Activated CD4-positive, alpha-beta T cell treated with anti-CD3 and anti-CD28 coated beads, Interleukin-2, Interleukin-4, amounts not matched to agents 100 ng/mL and 50 ng/mL, durations not matched to agents 16 hours and 8 hours (primary cell): ENCODE data around the gene NOSTRIN.
"Not testable (repeated sequence)": the region's sequence is repeated elsewhere in the genome, so short reads cannot be mapped to it uniquely, and the experiment has no call there.

Experiments used
- DNase-seq: peaks from one replicate; pipeline ENCODE4 v3.0.0-alpha.2; 2020; ENCODE audit warnings: low spot score

NOSTRIN gene

GRCh38 chr2:168819050-168819715 lies 16.7 kb downstream of the NOSTRIN start:
- DNase-seq, result no peak

GRCh38 chr2:168819829-168820489 lies 17.5 kb downstream of the NOSTRIN start:
- no peak for DNase-seq

GRCh38 chr2:168821577-168821976 lies 19.1 kb downstream of the NOSTRIN start:
- DNase-seq, result no peak

- DNase-seq, result no peak
These were observed 19.6 kb downstream of the NOSTRIN start for GRCh38 chr2:168821992-168822391.

DNA sequence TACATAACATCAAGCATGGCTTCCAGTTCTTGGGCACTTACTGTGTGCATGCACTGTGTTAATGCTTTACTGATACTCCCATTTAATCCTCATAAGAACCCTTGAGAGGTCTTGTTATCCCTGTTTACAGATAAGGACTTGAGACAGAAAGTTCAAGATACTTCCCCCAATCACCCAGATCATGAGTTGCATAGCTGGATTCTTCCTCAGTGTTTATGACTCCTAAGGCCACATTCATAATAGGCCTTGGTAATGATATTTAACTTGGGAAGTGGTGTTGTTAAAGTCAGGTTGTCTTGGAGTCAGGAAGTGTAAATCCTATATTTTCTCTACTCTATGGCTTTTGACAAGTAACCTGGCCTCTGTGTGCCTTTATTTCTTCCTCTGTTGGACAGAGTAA lies 22.7 kb downstream of the NOSTRIN start:
- DNase-seq, result no peak

DNA sequence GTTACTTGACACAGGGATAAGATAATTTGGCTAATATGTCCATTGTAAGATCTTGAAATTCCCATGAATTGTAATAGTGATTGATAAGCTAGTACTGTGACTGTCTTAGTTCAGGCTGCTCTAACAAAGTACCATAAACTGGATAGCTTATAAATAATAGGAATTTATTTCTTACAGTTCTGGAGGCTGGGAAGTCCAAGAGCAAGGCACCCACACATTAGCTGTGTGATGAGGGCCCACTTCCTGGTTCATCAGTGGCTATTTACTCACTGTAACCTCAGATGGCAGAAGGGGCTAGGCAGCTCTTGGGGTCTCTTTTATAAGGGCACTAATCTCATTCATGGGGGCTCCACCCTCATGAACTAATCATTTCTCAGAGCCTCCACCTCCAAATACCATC lies 28.5 kb downstream of the NOSTRIN start:
- no peak for DNase-seq

DNA sequence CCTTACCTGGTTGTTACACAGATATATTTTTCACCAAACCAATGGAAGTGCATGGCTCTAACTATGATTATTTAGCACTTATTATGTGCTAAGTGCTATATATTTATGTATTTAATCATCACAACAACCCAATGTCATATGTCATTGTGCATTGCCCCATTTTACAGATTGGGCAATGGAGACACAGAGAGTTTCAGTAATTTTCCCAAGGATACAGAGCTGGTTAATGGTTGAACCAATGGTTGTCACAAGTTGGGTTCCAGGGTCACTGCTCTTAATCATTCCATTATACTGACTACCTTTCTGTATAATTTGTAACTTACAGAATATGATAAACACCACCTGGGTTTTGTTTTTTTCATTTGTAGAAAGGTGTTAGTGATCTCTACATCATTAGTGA lies 29.2 kb downstream of the NOSTRIN start:
- DNase-seq, result no peak

DNA sequence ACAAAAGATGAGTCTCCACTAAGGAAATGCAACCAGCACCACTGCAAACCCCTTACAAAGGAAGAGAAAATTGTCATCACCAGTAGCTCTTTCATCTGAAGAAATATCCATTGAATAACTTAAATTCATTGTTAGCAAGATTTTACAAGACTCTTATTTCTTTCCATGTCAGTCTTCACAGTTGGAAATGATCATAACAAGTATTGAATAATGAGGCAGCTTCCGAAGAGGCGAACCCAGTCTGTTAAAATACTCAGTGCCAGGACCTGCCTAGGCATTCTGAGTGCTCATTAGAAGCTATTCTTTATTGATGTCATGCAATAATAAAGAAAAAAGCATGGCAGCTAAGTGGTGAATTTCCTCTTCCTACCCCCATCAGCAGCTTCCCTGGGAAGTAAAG lies 33.5 kb downstream of the NOSTRIN start:
- DNase-seq, result no peak

GRCh38 chr2:168841445-168841844 lies 39.0 kb downstream of the NOSTRIN start:
- DNase-seq, result no peak

- DNase-seq, result no peak
These were observed 40.8 kb downstream of the NOSTRIN start for GRCh38 chr2:168843253-168843652.

DNA sequence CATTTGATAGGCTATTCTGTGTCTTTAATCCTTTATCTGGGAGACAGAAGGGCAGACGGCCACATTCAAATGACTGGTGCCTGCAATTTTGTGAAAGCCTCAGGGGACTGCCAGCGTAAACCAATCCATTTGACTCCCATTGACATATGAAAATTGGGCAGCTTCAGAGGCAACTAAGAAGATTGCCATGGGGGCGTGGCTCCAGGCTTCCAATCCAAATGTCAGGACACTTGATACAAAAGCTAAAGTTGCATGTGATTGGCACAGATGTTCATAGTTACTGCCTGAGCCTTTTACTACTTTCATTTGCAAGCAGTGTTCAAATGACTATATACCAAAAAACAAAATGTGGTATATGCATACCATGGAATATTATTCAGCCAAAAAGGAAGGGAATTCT lies 45.8 kb downstream of the NOSTRIN start:
- no peak for DNase-seq

GRCh38 chr2:168849610-168850009 lies 47.2 kb downstream of the NOSTRIN start:
- DNase-seq, result no peak

- DNase-seq, result no peak
These were observed 48.4 kb downstream of the NOSTRIN start for GRCh38 chr2:168850846-168851245.

- DNase-seq, result no peak
These were observed 49.4 kb downstream of the NOSTRIN start for GRCh38 chr2:168851674-168852320.

DNA sequence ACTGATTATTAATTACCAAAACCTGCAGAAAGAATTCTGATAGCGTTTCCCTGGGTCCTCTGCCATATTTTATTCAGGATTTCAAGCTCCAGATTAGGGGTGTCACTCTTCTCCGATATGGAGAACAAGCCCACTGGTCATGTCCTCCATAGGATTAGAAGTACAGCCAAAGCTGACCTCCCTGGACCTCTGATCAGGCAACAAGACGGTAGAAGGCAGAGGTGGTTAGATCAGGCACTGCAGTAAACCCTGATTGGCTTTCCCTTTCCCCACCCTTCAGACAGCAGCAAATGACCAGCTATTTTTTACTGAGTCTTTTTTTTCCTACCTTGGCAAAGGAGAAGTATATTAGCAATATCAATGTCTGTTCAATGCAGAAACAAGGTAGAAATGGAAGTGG lies 50.0 kb downstream of the NOSTRIN start:
- no peak for DNase-seq

DNA sequence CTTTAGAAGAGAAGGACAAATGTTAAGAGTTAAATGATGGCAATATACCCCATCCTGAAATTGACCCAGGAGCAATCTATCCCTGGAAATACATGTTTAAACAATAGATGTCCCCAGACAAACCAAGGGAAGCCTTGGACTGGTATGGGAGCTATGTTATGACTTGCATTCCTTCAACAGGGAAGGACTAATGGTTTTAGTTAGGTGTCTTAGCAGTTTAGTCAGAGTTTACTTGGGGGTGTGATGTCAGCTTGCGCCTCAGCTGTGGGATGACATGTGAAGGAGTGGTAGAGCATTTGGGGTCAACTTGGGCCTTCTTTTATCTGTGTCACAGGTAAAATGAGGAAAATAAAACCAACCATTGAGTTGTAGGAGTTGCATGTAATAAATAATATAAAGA lies 51.0 kb downstream of the NOSTRIN start:
- DNase-seq, result no peak

GRCh38 chr2:168854651-168855050 lies 52.2 kb downstream of the NOSTRIN start:
- DNase-seq, result no peak

- DNase-seq, result no peak
These were observed 53.2 kb downstream of the NOSTRIN start for GRCh38 chr2:168855601-168856000.

DNA sequence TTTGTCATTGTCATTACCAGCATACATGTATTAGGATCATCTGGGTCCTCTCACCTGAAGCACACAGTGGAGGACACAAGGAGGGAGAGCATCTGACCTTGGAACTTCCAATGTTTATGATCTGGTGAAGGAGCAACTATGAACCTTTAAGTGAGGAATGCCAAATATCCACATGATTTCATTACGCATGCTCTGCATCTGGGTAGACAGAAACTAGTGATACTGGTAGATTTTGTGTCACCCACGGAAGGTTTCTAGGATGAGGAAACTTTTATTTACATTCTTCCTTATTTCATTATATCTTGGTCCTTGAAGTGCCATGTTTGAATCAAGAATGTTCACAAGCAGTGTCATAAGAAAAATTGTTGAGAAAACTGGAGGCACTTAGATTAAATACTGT lies 55.7 kb downstream of the NOSTRIN start:
- DNase-seq, result no peak

- not testable (repeated sequence) for DNase-seq
These were observed 64.7 kb downstream of the NOSTRIN start for GRCh38 chr2:168867164-168867563.

DNA sequence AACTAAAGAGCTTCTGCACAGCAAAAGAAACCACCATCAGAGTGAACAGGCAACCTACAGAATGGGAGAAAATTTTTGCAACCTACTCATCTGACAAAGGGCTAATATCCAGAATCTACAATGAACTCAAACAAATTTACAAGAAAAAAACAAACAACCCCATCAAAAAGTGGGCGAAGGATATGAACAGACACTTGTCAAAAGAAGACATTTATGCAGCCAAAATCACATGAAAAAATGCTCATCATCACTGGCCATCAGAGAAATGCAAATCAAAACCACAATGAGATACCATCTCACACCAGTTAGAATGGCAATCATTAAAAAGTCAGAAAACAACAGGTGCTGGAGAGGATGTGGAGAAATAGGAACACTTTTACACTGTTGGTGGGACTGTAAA lies 67.9 kb downstream of the NOSTRIN start:
- not testable (repeated sequence) for DNase-seq

DNA sequence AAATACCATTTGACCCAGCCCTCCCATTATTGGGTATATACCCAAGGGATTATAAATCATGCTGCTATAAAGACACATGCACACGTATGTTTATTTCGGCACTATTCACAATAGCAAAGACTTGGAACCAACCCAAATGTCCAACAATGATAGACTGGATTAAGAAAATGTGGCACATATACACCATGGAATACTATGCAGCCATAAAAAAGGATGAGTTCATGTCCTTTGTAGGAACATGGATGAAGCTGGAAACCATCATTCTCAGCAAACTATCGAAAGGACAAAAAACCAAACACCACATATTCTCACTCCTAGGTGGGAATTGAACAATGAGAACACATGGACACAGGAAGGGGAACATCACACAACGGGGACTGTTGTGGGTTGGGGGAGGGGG lies 68.4 kb downstream of the NOSTRIN start:
- DNase-seq, result not testable (repeated sequence)

GRCh38 chr2:168874368-168875054 lies 72.1 kb downstream of the NOSTRIN start:
- DNase-seq, result no peak
